ENCODE measurements around the gene ICAM3. TPM values are rescaled to one million over a fixed set of nuclear protein-coding genes. Genes with fewer than 3 reads are reported as not detected.

Gene ICAM3
- total RNA-seq, 1 experiment from 2014 or later = 46.9 TPM

GRCh38 chr19:10325732-10326131 lies 13.7 kb downstream of the ICAM3 start:
- POLR2A ChIA-PET (ENCODE audit: unreplicated experiment) = no interaction called here
- no peak overlapping the region for H3K9ac ChIP-seq (ENCODE audit: low read length)
- H3K4me2 ChIP-seq (ENCODE audit: low read length) = no peak overlapping the region
- H3K9me3 ChIP-seq (ENCODE audit: low read length) = no peaks in the 10 kb centered on the region
- H3K4me3 ChIP-seq (ENCODE audit: low read length) = no peak overlapping the region
- H3F3A ChIP-seq (ENCODE audit: low read length, unreplicated experiment) = no peaks in the 10 kb centered on the region
- intact Hi-C loops (cut with micrococcal nuclease) = no loop called here
- ATAC-seq = no peak
- H3K9me2 ChIP-seq (replicated peaks; ENCODE audit: low read length) = no peaks in the 10 kb centered on the region
- no peaks in the 10 kb centered on the region for H3K4me1 ChIP-seq (ENCODE audit: insufficient read depth, low read length)
- no peak for DNase-seq
- peaks cover 64% of the 10 kb centered on the region for H3K36me3 ChIP-seq (ENCODE audit: low read depth, low read length)
- no peaks in the 10 kb centered on the region for H3K27me3 ChIP-seq (ENCODE audit: low read length)
- no TSS peak for BruUV-seq (replicated peaks)
- H4K20me1 ChIP-seq (ENCODE audit: low read length) = 0 out of 2 replicates have a peak, but pooled peaks cover 4% of the 10 kb centered on the region
- CTCF ChIA-PET = no interaction called here
- TF ChIP-seq CTCF (conservative IDR thresholded peaks at IDR 0.05; ENCODE audit: low read depth, low read length) (no peak), EZH2phosphoT487 (IDR thresholded peaks at IDR 0.05; ENCODE audit: borderline replicate concordance, low read length) (no peak), EZH2 (IDR thresholded peaks at IDR 0.05; ENCODE audit: low read length, unreplicated experiment) (no peak)
- H3K27ac ChIP-seq (ENCODE audit: low read length) = no peak overlapping the region
- no peak overlapping the region for H2AFZ ChIP-seq (ENCODE audit: low read length)
- peaks cover 22% of the 10 kb centered on the region for H3K79me2 ChIP-seq (ENCODE audit: low read length)

DNA sequence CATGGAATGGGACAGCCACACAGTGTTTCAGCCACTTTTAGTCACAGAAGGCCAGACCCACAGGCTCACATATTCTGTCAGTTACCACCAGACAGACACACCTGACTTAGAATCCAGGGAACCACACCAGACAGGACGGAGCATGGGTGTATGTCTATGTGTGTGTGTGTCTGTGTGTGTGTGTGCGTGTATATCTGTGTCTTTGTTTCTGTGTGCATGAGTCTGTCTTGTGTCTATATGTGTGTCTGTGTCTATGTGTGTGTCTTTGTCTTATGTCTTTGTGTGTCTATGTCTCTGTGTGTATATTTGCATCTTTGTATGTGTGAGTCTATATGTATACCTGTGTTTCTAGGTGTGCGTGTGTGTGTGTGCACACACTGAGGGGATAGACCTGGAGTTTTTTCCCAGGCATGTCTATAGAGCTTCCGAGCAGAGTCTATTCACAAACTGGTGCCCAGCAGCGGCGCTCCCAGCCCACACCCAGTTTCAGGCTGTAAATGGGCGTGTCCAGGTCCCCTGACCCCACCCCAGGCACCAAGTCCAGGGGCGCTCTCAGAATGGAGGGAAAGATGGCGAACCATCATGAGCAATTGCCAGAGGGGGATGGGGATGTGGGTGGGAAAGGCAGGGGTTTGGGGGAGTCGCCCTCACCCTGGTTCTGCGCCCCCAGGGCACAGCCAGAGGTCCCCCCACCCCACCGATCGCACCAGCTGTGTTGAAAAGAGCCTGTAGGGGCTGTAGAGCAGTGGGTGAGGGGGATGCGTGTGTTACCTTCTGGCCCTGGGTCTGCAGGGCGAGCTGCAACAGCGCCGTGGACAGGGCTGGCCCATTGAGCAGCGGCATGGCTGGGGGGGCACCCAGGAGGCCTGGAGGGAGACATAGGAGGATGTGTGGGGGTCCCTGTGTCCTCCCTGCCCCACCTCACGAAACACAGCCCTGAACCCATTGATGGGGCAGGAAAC lies 17.3 kb downstream of the ICAM3 start:
- no peak overlapping the region for H3K4me3 ChIP-seq (ENCODE audit: low read length)
- H3K36me3 ChIP-seq (ENCODE audit: low read depth, low read length) = peaks cover 47% of the 10 kb centered on the region
- H3F3A ChIP-seq (ENCODE audit: low read length, unreplicated experiment) = no peaks in the 10 kb centered on the region
- H3K27ac ChIP-seq (ENCODE audit: low read length) = no peak overlapping the region
- POLR2A ChIA-PET (ENCODE audit: unreplicated experiment) = no interaction called here
- TF ChIP-seq CTCF (conservative IDR thresholded peaks at IDR 0.05; ENCODE audit: low read depth, low read length) = no peak
- no peak for TF ChIP-seq EZH2 (IDR thresholded peaks at IDR 0.05; ENCODE audit: low read length, unreplicated experiment)
- TF ChIP-seq EZH2phosphoT487 (IDR thresholded peaks at IDR 0.05; ENCODE audit: borderline replicate concordance, low read length) = no peak
- CTCF ChIA-PET = no interaction called here
- H3K9me3 ChIP-seq (ENCODE audit: low read length) = no peaks in the 10 kb centered on the region
- DNase-seq = no peak
- ATAC-seq = no peak
- no peak overlapping the region for H3K4me2 ChIP-seq (ENCODE audit: low read length)
- intact Hi-C loops (cut with micrococcal nuclease) = no loop called here
- H3K79me2 ChIP-seq (ENCODE audit: low read length) = no peaks in the 10 kb centered on the region
- H3K4me1 ChIP-seq (ENCODE audit: insufficient read depth, low read length) = no peaks in the 10 kb centered on the region
- H3K9me2 ChIP-seq (replicated peaks; ENCODE audit: low read length) = no peaks in the 10 kb centered on the region
- H3K9ac ChIP-seq (ENCODE audit: low read length) = no peak overlapping the region
- no peaks in the 10 kb centered on the region for H4K20me1 ChIP-seq (ENCODE audit: low read length)
- no TSS peak for BruUV-seq (replicated peaks)
- H2AFZ ChIP-seq (ENCODE audit: low read length) = no peak overlapping the region
- H3K27me3 ChIP-seq (ENCODE audit: low read length) = no peaks in the 10 kb centered on the region

GRCh38 chr19:10321417-10321797 lies 18.0 kb downstream of the ICAM3 start:
- no peaks in the 10 kb centered on the region for H3F3A ChIP-seq (ENCODE audit: low read length, unreplicated experiment)
- POLR2A ChIA-PET (ENCODE audit: unreplicated experiment) = no interaction called here
- H3K9ac ChIP-seq (ENCODE audit: low read length) = no peak overlapping the region
- ATAC-seq (peak; percentile 8; the same call in 1 of the 2 replicates), DNase-seq (no peak)
- no peaks in the 10 kb centered on the region for H4K20me1 ChIP-seq (ENCODE audit: low read length)
- BruUV-seq (replicated peaks) = no TSS peak
- no peak overlapping the region for H2AFZ ChIP-seq (ENCODE audit: low read length)
- no peaks in the 10 kb centered on the region for H3K9me3 ChIP-seq (ENCODE audit: low read length)
- H3K4me3 ChIP-seq (ENCODE audit: low read length) = no peak overlapping the region
- peaks cover 49% of the 10 kb centered on the region for H3K36me3 ChIP-seq (ENCODE audit: low read depth, low read length)
- H3K27ac ChIP-seq (ENCODE audit: low read length) = no peak overlapping the region
- TF ChIP-seq EZH2 (IDR thresholded peaks at IDR 0.05; ENCODE audit: low read length, unreplicated experiment) = no peak
- TF ChIP-seq EZH2phosphoT487 (IDR thresholded peaks at IDR 0.05; ENCODE audit: borderline replicate concordance, low read length) = no peak
- TF ChIP-seq CTCF (conservative IDR thresholded peaks at IDR 0.05; ENCODE audit: low read depth, low read length) = no peak
- CTCF ChIA-PET = no interaction called here
- H3K79me2 ChIP-seq (ENCODE audit: low read length) = no peaks in the 10 kb centered on the region
- H3K4me2 ChIP-seq (ENCODE audit: low read length) = no peak overlapping the region
- intact Hi-C loops (cut with micrococcal nuclease) = no loop called here
- no peaks in the 10 kb centered on the region for H3K9me2 ChIP-seq (replicated peaks; ENCODE audit: low read length)
- no peaks in the 10 kb centered on the region for H3K4me1 ChIP-seq (ENCODE audit: insufficient read depth, low read length)
- no peaks in the 10 kb centered on the region for H3K27me3 ChIP-seq (ENCODE audit: low read length)

Data from PC-3 (cell line).